SK-N-SH treated with all-trans-retinoic acid at 6 μM for 48 hours (cell line): ENCODE results near the gene SEZ6L.

ENCODE experiments used
- ATAC-seq: fragments of 200-7000 bp; cut with Tn5 transposase; 3 replicates; pipeline ENCODE4 v1.9.1; 2020; ENCODE audit warnings: mild to moderate bottlenecking, moderate library complexity
- ARNTL ChIP-seq: fragments of 450-650 bp; formaldehyde crosslinking; IDR thresholded peaks from 2 replicates; pipeline ENCODE4 v1.5.0; 2020; ENCODE audit warnings: low read depth, mild to moderate bottlenecking, moderate library complexity, borderline replicate concordance
- BACH2 ChIP-seq: fragments of 250-450 bp; sonication (Bioruptor Pico); IDR thresholded peaks from 2 replicates; pipeline ENCODE4 v1.9.0; 2021; ENCODE audit warnings: mild to moderate bottlenecking, borderline replicate concordance
- CSDC2 ChIP-seq: fragments of 250-450 bp; sonication (Bioruptor Pico); IDR thresholded peaks from 2 replicates; pipeline ENCODE4 v1.5.0; 2020; ENCODE audit warnings: mild to moderate bottlenecking, moderate library complexity
- ESRRG ChIP-seq: fragments of 250-450 bp; sonication (Bioruptor Pico); IDR thresholded peaks from 2 replicates; pipeline ENCODE4 v1.6.1; 2021; ENCODE audit warnings: mild to moderate bottlenecking
- ISL1 ChIP-seq: fragments of 250-450 bp; sonication (Bioruptor Pico); IDR thresholded peaks from 2 replicates; pipeline ENCODE4 v2.1.2; 2022; ENCODE audit warnings: mild to moderate bottlenecking, moderate library complexity
- OSR1 ChIP-seq: fragments of 250-450 bp; sonication (Bioruptor Pico); IDR thresholded peaks from 2 replicates; pipeline ENCODE4 v1.8.0; 2022; ENCODE audit warnings: moderate library complexity, mild to moderate bottlenecking, inconsistent platforms
- PPARA ChIP-seq: fragments of 250-450 bp; sonication (Bioruptor Pico); IDR thresholded peaks from 2 replicates; pipeline ENCODE4 v1.5.0; 2020; ENCODE audit warnings: mild to moderate bottlenecking, borderline replicate concordance
- RARB ChIP-seq: fragments of 250-450 bp; sonication (Bioruptor Pico); IDR thresholded peaks from 2 replicates; pipeline ENCODE4 v1.8.0; 2021; ENCODE audit warnings: mild to moderate bottlenecking, moderate library complexity
- SNAI2 ChIP-seq: fragments of 250-450 bp; sonication (Bioruptor Pico); IDR thresholded peaks from 2 replicates; pipeline ENCODE4 v1.5.0; 2020; ENCODE audit warnings: mild to moderate bottlenecking, moderate library complexity
- TCF4 ChIP-seq: fragments of 250-450 bp; sonication (Bioruptor Pico); IDR thresholded peaks from 2 replicates; pipeline ENCODE4 v1.8.0; 2021; ENCODE audit warnings: mild to moderate bottlenecking, moderate library complexity, borderline replicate concordance
- ZC3H10 ChIP-seq: fragments of 250-450 bp; sonication (Bioruptor Pico); IDR thresholded peaks from 2 replicates; pipeline ENCODE4 v1.5.1; 2021; ENCODE audit warnings: mild to moderate bottlenecking, moderate library complexity
- ZFP3 ChIP-seq: fragments of 250-450 bp; sonication (Bioruptor Pico); IDR thresholded peaks from 2 replicates; pipeline ENCODE4 v1.5.0; 2020; ENCODE audit warnings: mild to moderate bottlenecking, moderate library complexity
- ZFP30 ChIP-seq: fragments of 450-650 bp; formaldehyde crosslinking; IDR thresholded peaks from 2 replicates; pipeline ENCODE4 v1.5.0; 2022; ENCODE audit warnings: mild to moderate bottlenecking, moderate library complexity
- ZNF565 ChIP-seq: fragments of 450-650 bp; formaldehyde crosslinking; conservative IDR thresholded peaks from 2 replicates; pipeline ENCODE4 v1.5.0; 2020; ENCODE audit warnings: low read depth, mild to moderate bottlenecking, moderate library complexity
- ZNF70 ChIP-seq: fragments of 450-650 bp; formaldehyde crosslinking; IDR thresholded peaks from 2 replicates; pipeline ENCODE4 v1.5.0; 2020; ENCODE audit warnings: mild to moderate bottlenecking, moderate library complexity
- ZNF8 ChIP-seq: fragments of 450-650 bp; formaldehyde crosslinking; IDR thresholded peaks from 2 replicates; pipeline ENCODE4 v1.5.0; 2020; ENCODE audit warnings: mild to moderate bottlenecking, moderate library complexity
- TF ChIP-seq, protein P1 (sequence below): fragments of 250-450 bp; sonication (Bioruptor Pico); IDR thresholded peaks from 2 replicates; pipeline ENCODE4 v1.8.0; 2021; ENCODE audit warnings: low read depth, mild to moderate bottlenecking, moderate library complexity, borderline replicate concordance
- TF ChIP-seq, protein P2 (sequence below): fragments of 250-450 bp; sonication (Bioruptor Pico); IDR thresholded peaks from 2 replicates; pipeline ENCODE4 v1.5.1; 2021; ENCODE audit warnings: mild to moderate bottlenecking, moderate library complexity
- TF ChIP-seq, protein P3 (sequence below): fragments of 250-450 bp; sonication (Bioruptor Pico); IDR thresholded peaks from 2 replicates; pipeline ENCODE4 v1.5.1; 2020; ENCODE audit warnings: low read depth, mild to moderate bottlenecking, moderate library complexity
- TF ChIP-seq, protein P4 (sequence below): fragments of 250-450 bp; sonication (Bioruptor Pico); IDR thresholded peaks from 2 replicates; pipeline ENCODE4 v1.5.0; 2020; ENCODE audit warnings: mild to moderate bottlenecking, moderate library complexity
- TF ChIP-seq, protein P5 (sequence below): fragments of 250-450 bp; sonication (Bioruptor Pico); IDR thresholded peaks from 2 replicates; pipeline ENCODE4 v1.8.0; 2020; ENCODE audit warnings: mild to moderate bottlenecking, moderate library complexity, borderline replicate concordance

SEZ6L gene

DNA sequence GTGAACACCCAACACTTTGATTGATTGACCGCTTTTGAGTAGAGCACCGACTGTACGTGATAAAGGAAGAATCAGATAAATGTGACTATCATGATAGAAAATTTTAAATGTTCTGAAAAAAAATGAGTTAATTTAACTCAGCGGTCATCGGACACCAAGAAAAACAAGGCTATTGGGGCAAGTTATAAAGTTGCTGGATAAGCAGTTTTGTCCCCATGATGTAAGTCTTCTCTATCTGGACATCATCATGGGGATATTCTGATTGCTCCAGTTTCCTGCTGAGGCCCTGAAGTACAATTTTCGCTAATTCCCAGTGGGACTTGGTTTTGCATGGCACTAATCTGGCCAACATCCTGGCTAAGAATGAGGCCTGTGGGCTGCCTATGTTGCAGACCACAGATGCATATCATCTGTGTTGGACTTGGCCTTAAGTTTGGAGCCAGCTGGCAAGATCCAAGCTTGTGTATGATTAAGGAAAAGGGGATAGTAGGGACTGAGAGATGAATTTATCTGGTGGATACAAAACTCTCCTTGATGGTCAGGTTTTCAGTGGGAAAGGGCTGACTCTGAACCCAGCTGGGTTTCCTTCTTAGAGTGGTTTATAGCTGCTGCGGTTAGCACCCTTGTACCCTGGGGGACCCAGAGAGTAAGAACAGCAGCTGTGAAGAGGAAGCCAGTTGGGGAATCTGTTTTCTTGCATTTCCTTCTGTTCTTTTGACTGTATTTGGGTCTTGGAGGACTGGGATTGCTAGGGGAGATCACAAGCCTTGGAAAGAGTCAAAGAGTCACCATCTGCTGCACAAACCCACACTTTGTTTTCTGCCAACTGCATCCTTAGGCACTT, 118.3 kb downstream of the SEZ6L start:
- TF ChIP-seq ZC3H10 (no peak), ZNF8 (no peak), ESRRG (no peak), ISL1 (CRISPR knock-in tag) (no peak), CSDC2 (CRISPR knock-in tag) (no peak)
- TF ChIP-seq, protein P1, sequence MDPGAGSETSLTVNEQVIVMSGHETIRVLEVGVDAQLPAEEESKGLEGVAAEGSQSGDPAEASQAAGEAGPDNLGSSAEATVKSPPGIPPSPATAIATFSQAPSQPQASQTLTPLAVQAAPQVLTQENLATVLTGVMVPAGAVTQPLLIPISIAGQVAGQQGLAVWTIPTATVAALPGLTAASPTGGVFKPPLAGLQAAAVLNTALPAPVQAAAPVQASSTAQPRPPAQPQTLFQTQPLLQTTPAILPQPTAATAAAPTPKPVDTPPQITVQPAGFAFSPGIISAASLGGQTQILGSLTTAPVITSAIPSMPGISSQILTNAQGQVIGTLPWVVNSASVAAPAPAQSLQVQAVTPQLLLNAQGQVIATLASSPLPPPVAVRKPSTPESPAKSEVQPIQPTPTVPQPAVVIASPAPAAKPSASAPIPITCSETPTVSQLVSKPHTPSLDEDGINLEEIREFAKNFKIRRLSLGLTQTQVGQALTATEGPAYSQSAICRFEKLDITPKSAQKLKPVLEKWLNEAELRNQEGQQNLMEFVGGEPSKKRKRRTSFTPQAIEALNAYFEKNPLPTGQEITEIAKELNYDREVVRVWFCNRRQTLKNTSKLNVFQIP (CRISPR knock-in tag) = no peak
- TF ChIP-seq, protein P2, sequence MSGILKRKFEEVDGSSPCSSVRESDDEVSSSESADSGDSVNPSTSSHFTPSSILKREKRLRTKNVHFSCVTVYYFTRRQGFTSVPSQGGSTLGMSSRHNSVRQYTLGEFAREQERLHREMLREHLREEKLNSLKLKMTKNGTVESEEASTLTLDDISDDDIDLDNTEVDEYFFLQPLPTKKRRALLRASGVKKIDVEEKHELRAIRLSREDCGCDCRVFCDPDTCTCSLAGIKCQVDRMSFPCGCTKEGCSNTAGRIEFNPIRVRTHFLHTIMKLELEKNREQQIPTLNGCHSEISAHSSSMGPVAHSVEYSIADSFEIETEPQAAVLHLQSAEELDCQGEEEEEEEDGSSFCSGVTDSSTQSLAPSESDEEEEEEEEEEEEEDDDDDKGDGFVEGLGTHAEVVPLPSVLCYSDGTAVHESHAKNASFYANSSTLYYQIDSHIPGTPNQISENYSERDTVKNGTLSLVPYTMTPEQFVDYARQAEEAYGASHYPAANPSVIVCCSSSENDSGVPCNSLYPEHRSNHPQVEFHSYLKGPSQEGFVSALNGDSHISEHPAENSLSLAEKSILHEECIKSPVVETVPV (CRISPR knock-in tag) = no peak
- ATAC-seq = no peak

DNA sequence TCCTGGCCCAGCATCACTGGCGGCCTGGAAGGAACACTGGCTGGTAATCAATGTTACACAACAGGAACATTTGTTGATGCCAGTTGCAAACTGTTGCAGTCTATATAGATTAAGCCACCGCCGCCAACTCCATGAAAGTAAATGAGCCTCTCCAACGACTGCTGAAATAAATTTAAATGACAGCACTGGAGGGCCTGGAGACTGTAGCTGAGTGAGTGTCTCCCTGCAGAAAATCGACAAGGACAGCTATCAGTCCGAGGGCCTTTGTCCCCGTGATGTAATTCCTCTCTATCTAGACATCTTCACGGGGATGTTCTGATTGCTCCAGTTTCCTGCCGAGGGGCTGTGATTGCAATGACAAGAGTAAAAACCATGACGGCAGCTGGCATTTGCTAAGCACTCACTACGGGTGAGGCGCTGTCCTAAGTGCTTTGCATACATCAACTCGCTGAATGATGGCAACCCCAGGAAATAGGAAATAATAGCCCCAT, 120.4 kb downstream of the SEZ6L start:
- TF ChIP-seq ZFP30 (CRISPR knock-in tag) = no peak
- TF ChIP-seq, protein P1 (CRISPR knock-in tag) = no peak
- TF ChIP-seq ZFP3 (CRISPR knock-in tag) = no peak
- TF ChIP-seq, protein P3, sequence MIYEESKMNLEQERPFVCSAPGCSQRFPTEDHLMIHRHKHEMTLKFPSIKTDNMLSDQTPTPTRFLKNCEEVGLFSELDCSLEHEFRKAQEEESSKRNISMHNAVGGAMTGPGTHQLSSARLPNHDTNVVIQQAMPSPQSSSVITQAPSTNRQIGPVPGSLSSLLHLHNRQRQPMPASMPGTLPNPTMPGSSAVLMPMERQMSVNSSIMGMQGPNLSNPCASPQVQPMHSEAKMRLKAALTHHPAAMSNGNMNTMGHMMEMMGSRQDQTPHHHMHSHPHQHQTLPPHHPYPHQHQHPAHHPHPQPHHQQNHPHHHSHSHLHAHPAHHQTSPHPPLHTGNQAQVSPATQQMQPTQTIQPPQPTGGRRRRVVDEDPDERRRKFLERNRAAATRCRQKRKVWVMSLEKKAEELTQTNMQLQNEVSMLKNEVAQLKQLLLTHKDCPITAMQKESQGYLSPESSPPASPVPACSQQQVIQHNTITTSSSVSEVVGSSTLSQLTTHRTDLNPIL (CRISPR knock-in tag) = no peak
- no peak for TF ChIP-seq ARNTL (CRISPR knock-in tag)
- TF ChIP-seq RARB (CRISPR knock-in tag) = no peak
- no peak for TF ChIP-seq CSDC2 (CRISPR knock-in tag)
- no peak for ATAC-seq

DNA sequence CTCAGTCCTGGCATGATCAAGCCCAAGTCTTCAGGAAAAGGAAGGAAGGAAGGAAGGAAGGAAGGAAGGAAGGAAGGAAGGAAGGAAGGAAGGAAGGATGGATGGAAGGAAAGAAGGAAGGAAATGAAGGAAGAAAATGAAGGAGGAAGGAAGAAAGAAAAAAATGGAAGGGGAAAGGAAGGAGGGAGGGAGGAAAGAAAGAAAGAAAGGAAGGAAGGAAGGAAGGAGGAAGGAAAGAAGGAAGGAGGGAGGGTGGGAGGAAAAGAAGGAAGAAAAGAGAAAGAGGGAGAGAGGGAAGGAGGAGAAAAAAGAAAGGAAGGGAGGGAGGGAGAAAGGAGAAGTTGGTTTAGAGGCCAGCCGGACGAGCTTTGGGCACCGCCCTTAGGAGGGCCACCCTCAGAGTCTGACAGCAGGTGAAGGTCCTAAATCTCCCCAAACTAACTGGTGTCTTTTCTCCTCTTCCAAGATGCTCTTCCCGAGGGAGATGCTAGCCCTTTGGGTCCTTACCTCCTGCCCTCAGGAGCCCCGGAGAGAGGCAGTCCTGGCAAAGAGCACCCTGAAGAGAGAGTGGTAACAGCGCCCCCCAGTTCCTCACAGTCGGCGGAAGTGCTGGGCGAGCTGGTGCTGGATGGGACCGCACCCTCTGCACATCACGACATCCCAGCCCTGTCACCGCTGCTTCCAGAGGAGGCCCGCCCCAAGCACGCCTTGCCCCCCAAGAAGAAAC, 122.8 kb downstream of the SEZ6L start:
- no peak for ATAC-seq
- TF ChIP-seq SNAI2 (no peak), ZNF70 (CRISPR knock-in tag) (no peak), ESRRG (no peak), ARNTL (CRISPR knock-in tag) (no peak), ISL1 (CRISPR knock-in tag) (no peak), ZC3H10 (no peak), ZFP3 (CRISPR knock-in tag) (no peak), PPARA (CRISPR knock-in tag) (no peak), ZNF8 (no peak), TCF4 (CRISPR knock-in tag) (no peak), ZNF565 (CRISPR knock-in tag) (no peak), OSR1 (CRISPR knock-in tag) (no peak), BACH2 (CRISPR knock-in tag) (no peak)
- TF ChIP-seq, protein P4, sequence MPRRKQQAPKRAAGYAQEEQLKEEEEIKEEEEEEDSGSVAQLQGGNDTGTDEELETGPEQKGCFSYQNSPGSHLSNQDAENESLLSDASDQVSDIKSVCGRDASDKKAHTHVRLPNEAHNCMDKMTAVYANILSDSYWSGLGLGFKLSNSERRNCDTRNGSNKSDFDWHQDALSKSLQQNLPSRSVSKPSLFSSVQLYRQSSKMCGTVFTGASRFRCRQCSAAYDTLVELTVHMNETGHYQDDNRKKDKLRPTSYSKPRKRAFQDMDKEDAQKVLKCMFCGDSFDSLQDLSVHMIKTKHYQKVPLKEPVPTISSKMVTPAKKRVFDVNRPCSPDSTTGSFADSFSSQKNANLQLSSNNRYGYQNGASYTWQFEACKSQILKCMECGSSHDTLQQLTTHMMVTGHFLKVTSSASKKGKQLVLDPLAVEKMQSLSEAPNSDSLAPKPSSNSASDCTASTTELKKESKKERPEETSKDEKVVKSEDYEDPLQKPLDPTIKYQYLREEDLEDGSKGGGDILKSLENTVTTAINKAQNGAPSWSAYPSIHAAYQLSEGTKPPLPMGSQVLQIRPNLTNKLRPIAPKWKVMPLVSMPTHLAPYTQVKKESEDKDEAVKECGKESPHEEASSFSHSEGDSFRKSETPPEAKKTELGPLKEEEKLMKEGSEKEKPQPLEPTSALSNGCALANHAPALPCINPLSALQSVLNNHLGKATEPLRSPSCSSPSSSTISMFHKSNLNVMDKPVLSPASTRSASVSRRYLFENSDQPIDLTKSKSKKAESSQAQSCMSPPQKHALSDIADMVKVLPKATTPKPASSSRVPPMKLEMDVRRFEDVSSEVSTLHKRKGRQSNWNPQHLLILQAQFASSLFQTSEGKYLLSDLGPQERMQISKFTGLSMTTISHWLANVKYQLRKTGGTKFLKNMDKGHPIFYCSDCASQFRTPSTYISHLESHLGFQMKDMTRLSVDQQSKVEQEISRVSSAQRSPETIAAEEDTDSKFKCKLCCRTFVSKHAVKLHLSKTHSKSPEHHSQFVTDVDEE = no peak
- TF ChIP-seq, protein P3 (CRISPR knock-in tag) = no peak
- TF ChIP-seq, protein P5, sequence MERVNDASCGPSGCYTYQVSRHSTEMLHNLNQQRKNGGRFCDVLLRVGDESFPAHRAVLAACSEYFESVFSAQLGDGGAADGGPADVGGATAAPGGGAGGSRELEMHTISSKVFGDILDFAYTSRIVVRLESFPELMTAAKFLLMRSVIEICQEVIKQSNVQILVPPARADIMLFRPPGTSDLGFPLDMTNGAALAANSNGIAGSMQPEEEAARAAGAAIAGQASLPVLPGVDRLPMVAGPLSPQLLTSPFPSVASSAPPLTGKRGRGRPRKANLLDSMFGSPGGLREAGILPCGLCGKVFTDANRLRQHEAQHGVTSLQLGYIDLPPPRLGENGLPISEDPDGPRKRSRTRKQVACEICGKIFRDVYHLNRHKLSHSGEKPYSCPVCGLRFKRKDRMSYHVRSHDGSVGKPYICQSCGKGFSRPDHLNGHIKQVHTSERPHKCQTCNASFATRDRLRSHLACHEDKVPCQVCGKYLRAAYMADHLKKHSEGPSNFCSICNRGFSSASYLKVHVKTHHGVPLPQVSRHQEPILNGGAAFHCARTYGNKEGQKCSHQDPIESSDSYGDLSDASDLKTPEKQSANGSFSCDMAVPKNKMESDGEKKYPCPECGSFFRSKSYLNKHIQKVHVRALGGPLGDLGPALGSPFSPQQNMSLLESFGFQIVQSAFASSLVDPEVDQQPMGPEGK (CRISPR knock-in tag) = no peak
- TF ChIP-seq, protein P2 (CRISPR knock-in tag) = no peak
